ENCODE data around the gene PLPP4.

Gene PLPP4

DNA sequence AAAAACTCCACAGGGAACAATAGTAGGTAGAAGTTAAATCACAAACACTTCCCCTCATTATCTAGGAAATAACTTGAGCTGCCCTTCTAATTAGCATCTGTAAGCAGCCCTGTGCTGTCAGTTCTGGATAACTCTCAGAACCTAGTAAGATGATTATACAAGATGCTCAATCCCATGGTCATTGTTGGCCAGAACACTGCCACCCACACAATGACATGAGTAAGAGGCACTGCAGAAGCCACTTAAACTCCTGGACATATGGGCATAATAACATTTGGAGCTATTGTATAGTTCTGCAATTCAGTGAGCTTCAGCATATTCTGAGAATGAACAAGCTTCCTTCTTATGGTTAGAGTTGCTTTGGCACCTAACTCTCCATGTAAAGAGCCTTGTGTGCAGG, 153.8 kb downstream of the PLPP4 start:
- Histone ChIP-seq H3K4me2 (ENCODE audit: low read depth, low read length) (no peak overlapping the region), H3K27me3 (replicated peaks; ENCODE audit: insufficient read depth, low read length) (no peaks in the 10 kb centered on the region), H3K9ac (ENCODE audit: low read length) (no peak overlapping the region), H3K4me1 (ENCODE audit: low read length) (peaks cover 28% of the 10 kb centered on the region), H3K27ac (ENCODE audit: low read length) (no peak overlapping the region), H2AFZ (ENCODE audit: low read length) (no peak overlapping the region), H3K36me3 (replicated peaks; ENCODE audit: insufficient read depth, low read length) (no peaks in the 10 kb centered on the region), H3K9me2 (replicated peaks; ENCODE audit: insufficient read depth, low read length) (no peaks in the 10 kb centered on the region), H4K20me1 (ENCODE audit: insufficient read depth, low read length) (no peaks in the 10 kb centered on the region), H3K4me3 (ENCODE audit: low read length) (no peak overlapping the region), H3K79me2 (ENCODE audit: low read length) (no peaks in the 10 kb centered on the region), H3K9me3 (replicated peaks; ENCODE audit: insufficient read depth, low read length) (no peaks in the 10 kb centered on the region), H3F3A (ENCODE audit: insufficient read depth, low read length) (0 out of 2 replicates have a peak, but pooled peaks cover 9% of the 10 kb centered on the region)
- no peak for TF ChIP-seq EZH2phosphoT487 (IDR thresholded peaks at IDR 0.05; ENCODE audit: low read length)
- no peak for TF ChIP-seq EZH2 (optimal IDR thresholded peaks at IDR 0.05; ENCODE audit: low read depth, low read length)
- DNase-seq: no peak

DNA sequence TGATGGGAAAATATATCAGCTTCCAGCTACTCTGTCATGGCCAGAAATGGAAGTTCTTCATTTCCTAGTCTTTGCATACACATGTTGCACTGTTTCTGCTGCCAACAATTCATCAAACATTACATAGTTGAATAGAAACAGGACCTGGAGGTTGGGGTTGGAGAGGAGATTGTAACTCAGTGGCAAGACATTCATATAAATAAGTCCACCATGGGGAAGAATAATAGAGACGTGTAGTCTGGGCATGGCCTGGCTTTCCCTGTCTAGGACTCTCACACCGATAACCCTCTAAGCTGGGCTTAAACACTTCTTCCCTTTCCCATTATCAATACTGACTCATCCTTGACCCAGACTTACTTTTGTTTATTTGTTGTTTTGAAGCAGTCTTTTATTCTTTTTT, 155.7 kb downstream of the PLPP4 start:
- Histone ChIP-seq H3K27ac (ENCODE audit: low read length) (no peak overlapping the region), H3K79me2 (ENCODE audit: low read length) (no peaks in the 10 kb centered on the region), H3K9ac (ENCODE audit: low read length) (no peak overlapping the region)

DNA sequence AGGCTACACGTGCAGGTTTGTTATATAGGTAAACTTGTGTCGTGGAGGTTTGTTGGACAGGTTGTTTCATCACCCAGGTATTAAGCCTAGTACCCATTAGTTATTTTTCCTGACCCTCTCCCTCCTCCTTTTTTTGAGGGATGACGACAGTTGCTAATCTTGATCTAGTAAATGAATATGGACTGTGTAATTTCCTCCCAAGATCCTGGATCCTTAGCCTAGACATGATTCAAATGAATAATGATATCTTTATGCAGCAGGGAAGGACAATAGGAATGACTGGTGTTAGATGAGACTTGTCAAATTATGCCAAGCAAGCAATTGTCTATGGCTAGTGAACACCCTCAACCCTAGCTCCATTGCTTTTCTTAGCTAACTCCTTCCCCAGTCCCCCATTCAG, 156.2 kb downstream of the PLPP4 start:
- no peaks in the 10 kb centered on the region for H3K9me3 ChIP-seq (replicated peaks; ENCODE audit: insufficient read depth, low read length)
- no peak overlapping the region for H3K9ac ChIP-seq (ENCODE audit: low read length)
- H3F3A ChIP-seq (ENCODE audit: insufficient read depth, low read length): 0 out of 2 replicates have a peak, but pooled peaks cover under 1% of the 10 kb centered on the region
- no peak overlapping the region for H3K4me3 ChIP-seq (ENCODE audit: low read length)
- H3K4me1 ChIP-seq (ENCODE audit: low read length): peaks cover 6% of the 10 kb centered on the region
- no peaks in the 10 kb centered on the region for H3K79me2 ChIP-seq (ENCODE audit: low read length)
- no peak overlapping the region for H3K27ac ChIP-seq (ENCODE audit: low read length)
- no peaks in the 10 kb centered on the region for H3K27me3 ChIP-seq (replicated peaks; ENCODE audit: insufficient read depth, low read length)
- H3K4me2 ChIP-seq (ENCODE audit: low read depth, low read length): no peak overlapping the region
- DNase-seq: no peak
- TF ChIP-seq, protein P1, sequence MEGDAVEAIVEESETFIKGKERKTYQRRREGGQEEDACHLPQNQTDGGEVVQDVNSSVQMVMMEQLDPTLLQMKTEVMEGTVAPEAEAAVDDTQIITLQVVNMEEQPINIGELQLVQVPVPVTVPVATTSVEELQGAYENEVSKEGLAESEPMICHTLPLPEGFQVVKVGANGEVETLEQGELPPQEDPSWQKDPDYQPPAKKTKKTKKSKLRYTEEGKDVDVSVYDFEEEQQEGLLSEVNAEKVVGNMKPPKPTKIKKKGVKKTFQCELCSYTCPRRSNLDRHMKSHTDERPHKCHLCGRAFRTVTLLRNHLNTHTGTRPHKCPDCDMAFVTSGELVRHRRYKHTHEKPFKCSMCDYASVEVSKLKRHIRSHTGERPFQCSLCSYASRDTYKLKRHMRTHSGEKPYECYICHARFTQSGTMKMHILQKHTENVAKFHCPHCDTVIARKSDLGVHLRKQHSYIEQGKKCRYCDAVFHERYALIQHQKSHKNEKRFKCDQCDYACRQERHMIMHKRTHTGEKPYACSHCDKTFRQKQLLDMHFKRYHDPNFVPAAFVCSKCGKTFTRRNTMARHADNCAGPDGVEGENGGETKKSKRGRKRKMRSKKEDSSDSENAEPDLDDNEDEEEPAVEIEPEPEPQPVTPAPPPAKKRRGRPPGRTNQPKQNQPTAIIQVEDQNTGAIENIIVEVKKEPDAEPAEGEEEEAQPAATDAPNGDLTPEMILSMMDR (IDR thresholded peaks at IDR 0.05; ENCODE audit: low read length): no peak
- TF ChIP-seq EZH2phosphoT487 (IDR thresholded peaks at IDR 0.05; ENCODE audit: low read length) (no peak), EZH2 (optimal IDR thresholded peaks at IDR 0.05; ENCODE audit: low read depth, low read length) (no peak)
- no peaks in the 10 kb centered on the region for H4K20me1 ChIP-seq (ENCODE audit: insufficient read depth, low read length)
- no peaks in the 10 kb centered on the region for H3K9me2 ChIP-seq (replicated peaks; ENCODE audit: insufficient read depth, low read length)
- H3K36me3 ChIP-seq (replicated peaks; ENCODE audit: insufficient read depth, low read length): no peaks in the 10 kb centered on the region
- H2AFZ ChIP-seq (ENCODE audit: low read length): no peak overlapping the region

More for the DNA sequence above, 155.7 kb downstream of the PLPP4 start:
- TF ChIP-seq EZH2 (optimal IDR thresholded peaks at IDR 0.05; ENCODE audit: low read depth, low read length) (no peak), EZH2phosphoT487 (IDR thresholded peaks at IDR 0.05; ENCODE audit: low read length) (no peak)
- TF ChIP-seq, protein P1 (IDR thresholded peaks at IDR 0.05; ENCODE audit: low read length): no peak
- H3K4me1 ChIP-seq (ENCODE audit: low read length): peaks cover 10% of the 10 kb centered on the region
- H4K20me1 ChIP-seq (ENCODE audit: insufficient read depth, low read length): no peaks in the 10 kb centered on the region
- no peaks in the 10 kb centered on the region for H3K36me3 ChIP-seq (replicated peaks; ENCODE audit: insufficient read depth, low read length)
- 0 out of 2 replicates have a peak, but pooled peaks cover 5% of the 10 kb centered on the region for H3F3A ChIP-seq (ENCODE audit: insufficient read depth, low read length)
- H3K9me3 ChIP-seq (replicated peaks; ENCODE audit: insufficient read depth, low read length): no peaks in the 10 kb centered on the region
- no peak overlapping the region for H3K4me3 ChIP-seq (ENCODE audit: low read length)
- no peaks in the 10 kb centered on the region for H3K27me3 ChIP-seq (replicated peaks; ENCODE audit: insufficient read depth, low read length)
- no peak for DNase-seq
- H3K4me2 ChIP-seq (ENCODE audit: low read depth, low read length): no peak overlapping the region
- H3K9me2 ChIP-seq (replicated peaks; ENCODE audit: insufficient read depth, low read length): no peaks in the 10 kb centered on the region
- H2AFZ ChIP-seq (ENCODE audit: low read length): no peak overlapping the region

DNA sequence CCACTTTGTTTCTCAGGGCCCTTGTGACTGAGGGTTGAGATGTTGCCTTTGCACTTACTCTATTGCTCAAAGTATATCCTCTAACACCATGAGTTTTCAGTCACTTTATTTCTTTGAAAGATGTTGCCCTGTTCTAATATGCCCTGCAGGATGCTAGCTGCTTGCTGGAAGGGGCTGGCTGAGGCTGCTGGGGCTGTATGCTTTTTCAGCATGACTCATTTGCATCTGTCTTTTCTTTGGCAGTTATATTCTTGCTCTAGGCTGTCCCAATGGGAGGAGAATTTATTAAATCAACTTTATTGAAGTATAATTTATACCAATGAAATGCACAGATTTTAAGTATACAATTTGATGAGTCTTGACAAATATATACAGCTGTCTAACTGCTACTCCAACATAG, 157.7 kb downstream of the PLPP4 start:
- Histone ChIP-seq H2AFZ (ENCODE audit: low read length) (no peak overlapping the region), H3K9ac (ENCODE audit: low read length) (no peak overlapping the region), H3K79me2 (ENCODE audit: low read length) (no peaks in the 10 kb centered on the region), H3K4me1 (ENCODE audit: low read length) (no peaks in the 10 kb centered on the region), H3K36me3 (replicated peaks; ENCODE audit: insufficient read depth, low read length) (no peaks in the 10 kb centered on the region), H3K27me3 (replicated peaks; ENCODE audit: insufficient read depth, low read length) (no peaks in the 10 kb centered on the region), H3K9me3 (replicated peaks; ENCODE audit: insufficient read depth, low read length) (no peaks in the 10 kb centered on the region), H3K9me2 (replicated peaks; ENCODE audit: insufficient read depth, low read length) (no peaks in the 10 kb centered on the region), H3K27ac (ENCODE audit: low read length) (no peak overlapping the region), H3F3A (ENCODE audit: insufficient read depth, low read length) (no peaks in the 10 kb centered on the region), H4K20me1 (ENCODE audit: insufficient read depth, low read length) (no peaks in the 10 kb centered on the region), H3K4me2 (ENCODE audit: low read depth, low read length) (no peak overlapping the region), H3K4me3 (ENCODE audit: low read length) (no peak overlapping the region)
- no peak for DNase-seq
- TF ChIP-seq, protein P1 (IDR thresholded peaks at IDR 0.05; ENCODE audit: low read length): no peak
- TF ChIP-seq EZH2phosphoT487 (IDR thresholded peaks at IDR 0.05; ENCODE audit: low read length) (no peak), EZH2 (optimal IDR thresholded peaks at IDR 0.05; ENCODE audit: low read depth, low read length) (no peak)

Measured in MM.1S (cell line).